Naive thymus-derived CD4-positive, alpha-beta T cell (primary cell): ENCODE measurements around the gene SPTLC2. TPM values are rescaled to one million over a fixed set of nuclear protein-coding genes. Genes with fewer than 3 reads are reported as not detected.
"Not testable (repeated sequence)": the region's sequence is repeated elsewhere in the genome, so short reads cannot be mapped to it uniquely, and the experiment has no call there.

Experiments
- ATAC-seq: fragments of 150-1000 bp; cut with Tn5 transposase; 2 replicates; pipeline ENCODE4 v1.10.0; 2021; ENCODE audit warnings: mild to moderate bottlenecking, moderate library complexity
- CTCF ChIA-PET: fragments of 350-600 bp; sonication (Branson Sonifier 250); formaldehyde crosslinking; loops from one replicate; lab custom pipeline; 2021; ENCODE audit warnings: antibody characterized with exemption; lab: Charles Lee
- POLR2A ChIA-PET: fragments of 350-600 bp; sonication (Branson Sonifier 250); formaldehyde crosslinking; loops from one replicate; lab custom pipeline; 2021; ENCODE audit warnings: antibody characterized with exemption, inconsistent platforms; lab: Charles Lee
- DNase-seq, 9 donors: peaks; one replicate each; pipeline versions ENCODE4 v3.0.0 to v3.0.0-alpha.2; 2020 to 2022; ENCODE audit warnings: mixed read lengths in 1 of 9
- H3K27ac ChIP-seq: one replicate; pipeline ENCODE4 v1.7.0; 2013; ENCODE audit warnings: mild to moderate bottlenecking, low read depth, low read length, moderate library complexity
- H3K27me3 ChIP-seq, 2 donors: one replicate each; pipeline ENCODE4 v1.7.0; 2013; ENCODE audit warnings: low read length in 2 of 2, mild to moderate bottlenecking in 2 of 2, moderate library complexity in 2 of 2; ENCODE audit not compliant: control insufficient read depth in 2 of 2, insufficient read depth in 2 of 2
- H3K36me3 ChIP-seq, 3 experiments: 1 replicate in 2 of 3; 2 replicates in 1 of 3; pipeline ENCODE4 v1.7.0; 2013; ENCODE audit warnings: low read length in 3 of 3, mild to moderate bottlenecking in 3 of 3, moderate library complexity in 1 of 3; ENCODE audit not compliant: insufficient read depth in 3 of 3, control insufficient read depth in 2 of 3
- H3K4me1 ChIP-seq, 2 donors: one replicate each; pipeline ENCODE4 v1.7.0; 2013; ENCODE audit warnings: low read length in 2 of 2, mild to moderate bottlenecking in 2 of 2, moderate library complexity in 1 of 2; ENCODE audit not compliant: control insufficient read depth in 2 of 2, insufficient read depth in 2 of 2
- H3K4me3 ChIP-seq: 2 replicates; pipeline ENCODE4 v1.7.0; 2013; ENCODE audit warnings: mild to moderate bottlenecking, low read length
- H3K9me3 ChIP-seq, 3 experiments: 1 replicate in 2 of 3; 2 replicates in 1 of 3; pipeline ENCODE4 v1.7.0; 2013; ENCODE audit warnings: low read length in 3 of 3; ENCODE audit not compliant: control insufficient read depth in 2 of 3
- H3K27ac Mint-ChIP-seq, 9 donors: one replicate each; pipeline ENCODE4 v1.8.0; 2020 to 2022; ENCODE audit warnings: mixed read lengths in 9 of 9, mild to moderate bottlenecking in 8 of 9, moderate library complexity in 5 of 9, inconsistent platforms in 2 of 9
- H3K27me3 Mint-ChIP-seq, 5 donors: one replicate each; pipeline ENCODE4 v1.8.0; 2021 to 2022; ENCODE audit warnings: mixed read lengths in 5 of 5, mild to moderate bottlenecking in 1 of 5
- H3K36me3 Mint-ChIP-seq, 5 donors: one replicate each; pipeline ENCODE4 v1.8.0; 2020 to 2022; ENCODE audit warnings: mixed read lengths in 5 of 5, mild to moderate bottlenecking in 3 of 5, inconsistent platforms in 1 of 5
- H3K4me1 Mint-ChIP-seq, 7 donors: one replicate each; pipeline ENCODE4 v1.8.0; 2020 to 2022; ENCODE audit warnings: mixed read lengths in 7 of 7, mild to moderate bottlenecking in 3 of 7, inconsistent platforms in 1 of 7
- H3K4me3 Mint-ChIP-seq, 10 donors: one replicate each; pipeline ENCODE4 v1.8.0; 2020 to 2022; ENCODE audit warnings: mild to moderate bottlenecking in 10 of 10, mixed read lengths in 10 of 10, moderate library complexity in 6 of 10, inconsistent platforms in 2 of 10
- H3K9me3 Mint-ChIP-seq, 11 donors: one replicate each; pipeline ENCODE4 v1.8.0; 2020 to 2022; ENCODE audit warnings: mixed read lengths in 11 of 11, mild to moderate bottlenecking in 4 of 11, inconsistent platforms in 1 of 11, moderate library complexity in 1 of 11
- intact Hi-C, 2 donors: fragments of 100-400 bp; cut with micrococcal nuclease; formaldehyde crosslinking; loops; one replicate each; pipeline ENCODE4 v1.15.1; 2023
- polyA plus RNA-seq, 2 donors: library from polyadenylated mRNA; unstranded; fragments of 300-500 nt; fragmentation: Illumina TruSeq; gene quantifications; one replicate each; pipeline ENCODE4 v1.2.3, GENCODE V29; 2021
- total RNA-seq, 6 experiments: library from RNA in 5 of 6; stranded (reverse) in 5 of 6; gene quantifications; 1 replicate in 5 of 6; 2 replicates in 1 of 6; pipeline ENCODE4 v1.2.3 and lab custom pipeline; 2021 to 2026

Gene SPTLC2
- total and polyA plus RNA-seq, 7 experiments from 2014 or later = 11.6 to 58.1 (median 24.7) TPM

DNA sequence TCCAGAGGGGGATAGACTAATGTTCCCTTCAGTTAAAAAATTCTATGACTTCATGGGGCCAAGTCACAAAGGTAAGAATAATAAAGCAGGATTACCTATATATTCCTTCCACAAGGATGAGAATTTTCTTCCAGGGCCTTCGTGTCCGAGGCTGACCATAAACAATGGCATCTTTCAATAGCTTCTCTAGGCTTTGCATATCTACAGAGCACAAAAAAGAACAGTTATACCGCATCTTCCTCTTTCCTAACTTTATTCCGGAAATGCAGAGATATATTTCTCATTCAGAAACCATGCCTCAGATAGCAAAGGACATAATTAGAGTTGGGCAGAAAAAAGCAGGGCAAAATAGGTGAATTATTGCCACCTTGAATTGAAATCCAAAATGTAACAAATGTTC lies 59.5 kb downstream of the SPTLC2 start:
- Mint-ChIP-seq H3K9me3 (no peaks in the 10 kb centered on the region), H3K27me3 (no peaks in the 10 kb centered on the region), H3K4me3 (peak overlapping the region in 3 of 10 donors; percentile 3 to 24 (median 18)), H3K27ac (peak overlapping the region in 5 of 9 donors; percentile 10 to 67 (median 61)), H3K36me3 (peaks cover 3 to 46% (median 23%) of the 10 kb centered on the region in 5 donors), H3K4me1 (peaks cover 0 to 28% (median 6%) of the 10 kb centered on the region in 7 donors)
- no peaks in the 10 kb centered on the region for H3K4me1 ChIP-seq
- DNase-seq (no peak), ATAC-seq (peak; percentile 54)
- H3K27ac ChIP-seq = no peak overlapping the region
- no peaks in the 10 kb centered on the region for H3K27me3 ChIP-seq
- ChIA-PET POLR2A (no interaction called here), CTCF (no interaction called here)
- no peak overlapping the region for H3K4me3 ChIP-seq
- intact Hi-C loops = loop anchor here in 1 of 2 donors (10.0 kb wide), 1 partner anchor 682 kb away; no protein-coding TSS in a partner anchor
- H3K9me3 ChIP-seq = no peaks in the 10 kb centered on the region
- H3K36me3 ChIP-seq = peaks cover 3 to 34% (median 8%) of the 10 kb centered on the region in 3 experiments

DNA sequence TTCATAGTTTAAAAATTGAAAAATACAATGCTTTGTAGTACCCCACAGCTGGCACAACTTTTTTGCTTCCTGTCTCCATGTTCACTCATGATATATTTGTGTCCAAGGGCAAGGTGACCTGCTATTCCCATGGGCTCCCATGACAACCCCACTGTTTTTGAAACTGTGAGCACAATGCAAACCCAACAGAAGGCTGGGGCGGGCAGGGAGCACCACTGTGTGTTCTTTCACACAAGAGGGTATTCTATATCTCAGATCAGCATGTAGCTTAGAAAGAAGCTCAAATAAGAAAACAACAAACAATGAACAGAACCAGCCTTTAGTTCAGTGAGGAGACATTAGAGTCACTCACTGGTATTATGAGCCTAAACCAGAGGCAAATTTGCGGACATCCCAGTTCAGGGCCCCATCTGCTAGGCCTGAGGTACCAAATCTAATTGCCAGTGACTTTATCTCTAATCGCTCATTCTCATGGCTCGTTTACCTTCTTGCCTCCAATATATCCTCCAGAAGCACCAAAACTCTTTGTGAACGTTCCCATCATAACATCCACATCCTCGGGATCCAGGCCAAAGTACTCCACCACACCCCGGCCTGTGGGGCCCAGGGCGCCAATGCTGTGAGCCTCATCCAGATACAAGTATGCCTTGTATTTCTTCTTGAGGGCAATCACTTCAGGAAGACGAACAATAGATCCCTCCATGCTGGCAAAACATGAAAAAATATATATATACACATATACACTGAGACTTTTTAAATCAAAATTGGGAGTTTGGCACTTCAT lies 61.4 kb downstream of the SPTLC2 start:
- Mint-ChIP-seq H3K4me1 (peaks cover 0 to 27% (median 6%) of the 10 kb centered on the region in 7 donors), H3K36me3 (peaks cover 3 to 39% (median 25%) of the 10 kb centered on the region in 5 donors), H3K9me3 (no peaks in the 10 kb centered on the region), H3K27ac (peak overlapping the region in 4 of 9 donors; percentile 10 to 89 (median 62)), H3K27me3 (no peaks in the 10 kb centered on the region), H3K4me3 (peak overlapping the region in 1 of 10 donors; percentile 43)
- Histone ChIP-seq H3K4me3 (no peak overlapping the region), H3K27ac (no peak overlapping the region), H3K9me3 (no peaks in the 10 kb centered on the region), H3K36me3 (peaks cover 3 to 45% (median 12%) of the 10 kb centered on the region in 3 experiments), H3K4me1 (no peaks in the 10 kb centered on the region), H3K27me3 (no peaks in the 10 kb centered on the region)
- POLR2A ChIA-PET = no interaction called here
- DNase-seq (no peak), ATAC-seq (no peak)
- CTCF ChIA-PET = no interaction called here
- intact Hi-C loops = loop anchor here (2.0 to 10.0 kb wide), 4 partner anchors 62 to 680 kb away; partner anchors contain the start of genes ALKBH1 (in 1 of the 2), SLIRP (in 1 of the 2) and SPTLC2 (in 1 of the 2)

DNA sequence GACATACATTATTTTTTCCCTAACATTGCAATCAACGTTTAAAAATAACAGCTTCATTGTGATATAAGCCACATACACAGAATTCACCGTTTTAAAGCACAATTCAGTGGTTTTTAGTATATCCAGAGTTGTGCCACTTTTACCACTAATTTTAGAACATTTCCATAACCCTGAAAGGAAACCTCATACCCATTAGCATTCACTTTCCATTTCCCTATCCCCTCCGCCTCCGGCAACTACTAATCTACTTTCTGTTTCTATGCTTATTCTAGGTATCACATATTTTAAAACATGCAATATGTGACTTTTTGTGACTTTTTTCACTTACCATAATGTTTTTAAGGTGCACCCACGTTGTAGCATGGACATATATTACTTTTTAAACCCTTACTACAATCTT lies 62.2 kb downstream of the SPTLC2 start:
- DNase-seq (no peak), ATAC-seq (peak; percentile 40)
- ChIA-PET POLR2A (no interaction called here), CTCF (interaction anchor here (0.6 to 1.1 kb wide), 2 partner anchors 27 to 485 kb away, joined by 4 read pairs; no protein-coding TSS in a partner anchor)
- H3K27ac Mint-ChIP-seq = peak overlapping the region in 4 of 9 donors; percentile 2 to 89 (median 26)
- H3K27me3 ChIP-seq = no peaks in the 10 kb centered on the region
- H3K36me3 ChIP-seq = peaks cover 5 to 52% (median 19%) of the 10 kb centered on the region in 3 experiments
- intact Hi-C loops = loop anchor here (2.0 to 10.0 kb wide), 4 partner anchors 63 to 679 kb away; partner anchors contain the start of genes ALKBH1 (in 1 of the 2), SLIRP (in 1 of the 2) and SPTLC2 (in 1 of the 2)
- no peaks in the 10 kb centered on the region for H3K9me3 Mint-ChIP-seq
- peak overlapping the region in 1 of 10 donors; percentile 77 for H3K4me3 Mint-ChIP-seq
- no peak overlapping the region for H3K4me3 ChIP-seq
- H3K27me3 Mint-ChIP-seq = no peaks in the 10 kb centered on the region
- H3K27ac ChIP-seq = no peak overlapping the region
- H3K4me1 Mint-ChIP-seq = peaks cover 0 to 27% (median 6%) of the 10 kb centered on the region in 7 donors
- H3K9me3 ChIP-seq = no peaks in the 10 kb centered on the region
- H3K36me3 Mint-ChIP-seq = peaks cover 3 to 47% (median 27%) of the 10 kb centered on the region in 5 donors
- H3K4me1 ChIP-seq = no peaks in the 10 kb centered on the region

DNA sequence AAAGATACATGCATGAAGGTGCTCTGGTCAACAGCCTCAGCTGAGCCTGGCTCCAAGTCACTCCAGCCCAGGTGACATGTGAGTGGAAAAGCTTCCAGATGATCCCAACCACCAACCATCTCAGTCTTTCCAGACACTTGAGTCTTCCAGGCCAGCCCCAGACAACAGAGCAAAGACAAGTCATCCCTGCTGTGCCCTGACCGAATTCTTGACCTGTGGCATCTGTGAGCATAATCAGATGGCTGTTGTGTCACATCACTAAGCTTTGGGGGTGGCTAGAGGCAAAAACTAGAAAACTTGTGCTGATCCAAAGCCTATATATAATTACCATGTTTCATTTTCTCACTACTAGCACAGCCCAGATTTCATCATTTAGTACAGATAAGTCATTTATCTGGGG lies 67.0 kb downstream of the SPTLC2 start:
- Mint-ChIP-seq H3K36me3 (peaks cover 0 to 54% (median 23%) of the 10 kb centered on the region in 5 donors), H3K4me1 (peaks cover 0 to 13% (median 0%) of the 10 kb centered on the region in 7 donors), H3K27me3 (no peaks in the 10 kb centered on the region), H3K4me3 (no peak overlapping the region), H3K27ac (no peak overlapping the region), H3K9me3 (no peaks in the 10 kb centered on the region)
- Histone ChIP-seq H3K36me3 (peaks cover 9 to 48% (median 16%) of the 10 kb centered on the region in 3 experiments), H3K27me3 (no peaks in the 10 kb centered on the region), H3K9me3 (no peaks in the 10 kb centered on the region), H3K27ac (no peak overlapping the region), H3K4me1 (no peaks in the 10 kb centered on the region), H3K4me3 (no peak overlapping the region)
- no peak for ATAC-seq
- POLR2A ChIA-PET = no interaction called here
- intact Hi-C loops = no loop called here
- DNase-seq = no peak
- CTCF ChIA-PET = interaction anchor here (0.6 kb wide), 1 partner anchor 153 kb away, joined by 3 read pairs; no protein-coding TSS in a partner anchor

DNA sequence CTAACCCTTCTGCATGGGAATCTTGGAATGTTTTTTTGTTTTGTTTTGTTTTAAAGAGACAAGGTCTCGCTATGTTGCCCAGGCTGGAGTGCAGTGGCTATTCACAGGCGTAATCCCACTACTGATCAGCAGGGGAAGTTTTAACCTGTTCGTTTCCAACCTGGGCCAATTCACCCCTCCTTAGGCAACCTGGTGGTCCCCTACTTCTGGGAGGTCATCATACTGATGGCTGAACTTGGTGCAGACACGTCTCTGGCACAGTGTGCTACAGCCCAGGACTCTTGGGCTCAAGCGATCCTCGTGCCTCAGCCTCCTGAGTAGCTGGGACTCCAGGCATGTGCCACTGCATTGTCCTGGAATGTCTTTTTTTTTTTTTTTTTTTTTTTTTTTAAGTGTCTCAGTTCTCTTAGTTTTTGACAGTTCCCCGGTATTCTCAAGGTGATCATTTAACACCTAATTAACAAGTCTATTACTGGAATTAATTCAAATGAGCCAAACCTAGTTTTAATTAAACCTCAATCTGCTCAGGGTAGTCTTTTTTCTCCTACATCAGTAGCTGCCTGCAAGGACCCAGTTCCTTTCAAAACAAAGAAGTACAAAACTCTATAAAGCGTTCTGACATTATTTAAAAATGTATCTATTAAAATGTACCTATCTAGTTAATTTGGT lies 68.8 kb downstream of the SPTLC2 start:
- intact Hi-C loops = no loop called here
- POLR2A ChIA-PET = interaction anchor here (0.7 kb wide), 1 partner anchor 161 kb away, joined by 3 read pairs; no protein-coding TSS in a partner anchor
- no peaks in the 10 kb centered on the region for H3K9me3 ChIP-seq
- no peak overlapping the region for H3K27ac ChIP-seq
- peaks cover 0 to 49% (median 23%) of the 10 kb centered on the region in 5 donors for H3K36me3 Mint-ChIP-seq
- H3K4me1 Mint-ChIP-seq = peaks cover 2 to 16% (median 2%) of the 10 kb centered on the region in 7 donors
- no peaks in the 10 kb centered on the region for H3K4me1 ChIP-seq
- H3K27me3 Mint-ChIP-seq = no peaks in the 10 kb centered on the region
- no peak overlapping the region for H3K4me3 ChIP-seq
- CTCF ChIA-PET = no interaction called here
- H3K27ac Mint-ChIP-seq = no peak overlapping the region
- no peak for ATAC-seq
- no peak for DNase-seq
- H3K27me3 ChIP-seq = no peaks in the 10 kb centered on the region
- H3K4me3 Mint-ChIP-seq = no peak overlapping the region
- no peaks in the 10 kb centered on the region for H3K9me3 Mint-ChIP-seq
- H3K36me3 ChIP-seq = peaks cover 9 to 44% (median 16%) of the 10 kb centered on the region in 3 experiments

DNA sequence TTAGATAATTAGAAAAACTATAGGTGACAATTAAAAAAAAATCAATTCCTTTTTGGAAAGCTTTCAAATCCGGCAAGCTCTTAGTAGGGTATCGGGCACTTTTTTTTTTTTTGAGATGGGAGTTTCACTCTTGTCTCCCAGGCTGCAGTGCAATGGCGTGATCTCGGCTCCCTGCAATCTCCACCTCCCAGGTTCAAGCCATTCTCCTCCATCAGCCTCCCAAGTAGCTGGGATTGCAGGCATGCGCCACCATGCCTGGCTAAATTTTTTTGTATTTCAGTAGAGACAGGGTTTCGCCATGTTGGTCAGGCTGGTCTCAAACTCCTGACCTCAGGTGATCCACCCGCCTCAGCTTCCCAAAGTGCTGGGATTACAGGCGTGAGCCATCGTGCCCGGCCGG lies 71.3 kb downstream of the SPTLC2 start:
- POLR2A ChIA-PET, H3K9me3 Mint-ChIP-seq, H3K27me3 ChIP-seq, H3K27ac ChIP-seq, H3K9me3 ChIP-seq, intact Hi-C loops, H3K4me1 ChIP-seq, ATAC-seq, H3K4me3 ChIP-seq, H3K27ac Mint-ChIP-seq, H3K4me3 Mint-ChIP-seq, DNase-seq, H3K27me3 Mint-ChIP-seq: not testable (repeated sequence)
- peaks cover 0 to 39% (median 19%) of the 10 kb centered on the region in 5 donors for H3K36me3 Mint-ChIP-seq
- H3K4me1 Mint-ChIP-seq = peaks cover 4 to 18% (median 7%) of the 10 kb centered on the region in 7 donors
- H3K36me3 ChIP-seq = peaks cover 8 to 30% (median 9%) of the 10 kb centered on the region in 3 experiments
- CTCF ChIA-PET = interaction anchor here (0.7 kb wide), 1 partner anchor 33 kb away, joined by 3 read pairs; no protein-coding TSS in a partner anchor
